ENCODE results near the gene SYMPK.
A peak's percentile ranks its signal among the peaks of the same experiment; 100 is the strongest.

The SYMPK gene

GRCh38 chr19:45824531-45825262 is 38.2 kb downstream of the SYMPK start:
- no peak for DNase-seq

- no peak for DNase-seq
Measured at GRCh38 chr19:45824041-45824471, 38.9 kb downstream of the SYMPK start.

- no peak for DNase-seq
Measured at GRCh38 chr19:45823182-45823581, 39.8 kb downstream of the SYMPK start.

- no peak for DNase-seq
Measured at GRCh38 chr19:45822716-45823115, 40.2 kb downstream of the SYMPK start.

GRCh38 chr19:45821570-45821969 is 41.4 kb downstream of the SYMPK start:
- DNase-seq, result no peak

GRCh38 chr19:45821103-45821521 is 41.8 kb downstream of the SYMPK start:
- no peak for DNase-seq

- DNase-seq, result no peak
Measured at GRCh38 chr19:45820413-45821102, 42.4 kb downstream of the SYMPK start.

GRCh38 chr19:45819769-45820168 is 43.2 kb downstream of the SYMPK start:
- DNase-seq, result no peak

GRCh38 chr19:45817725-45818301 is 45.1 kb downstream of the SYMPK start:
- no peak for DNase-seq

GRCh38 chr19:45817010-45817724 is 45.8 kb downstream of the SYMPK start:
- DNase-seq, result peak; percentile 98

- no peak for DNase-seq
Measured at GRCh38 chr19:45816236-45817009, 46.5 kb downstream of the SYMPK start.

- no peak for DNase-seq
Measured at GRCh38 chr19:45815481-45816216, 47.3 kb downstream of the SYMPK start.

GRCh38 chr19:45814851-45815480 is 48.0 kb downstream of the SYMPK start, which contains the start of gene RSPH6A:
Gene RSPH6A, minus strand, starts transcription at chr19:45815308. Its CDS starts 132 bp downstream, at chr19:45815176.
- DNase-seq, result no peak

GRCh38 chr19:45814166-45814780 is 48.7 kb downstream of the SYMPK start:
- DNase-seq, result no peak

- no peak for DNase-seq
Measured at GRCh38 chr19:45812297-45812696, 50.6 kb downstream of the SYMPK start.

- DNase-seq, result no peak
Measured at GRCh38 chr19:45809643-45810159, 53.2 kb downstream of the SYMPK start.

GRCh38 chr19:45805719-45806118 is 57.2 kb downstream of the SYMPK start:
- no peak for DNase-seq

GRCh38 chr19:45804959-45805230 is 58.1 kb downstream of the SYMPK start:
- no peak for DNase-seq

- DNase-seq, result no peak
Measured at GRCh38 chr19:45804140-45804958, 58.6 kb downstream of the SYMPK start.

Measured in activated CD4-positive, alpha-beta T cell treated with anti-CD3 and anti-CD28 coated beads, Interleukin-2, amount 50 U/mL, for 1 hour (primary cell).